ENCODE data around the gene YY1.

YY1 gene

DNA sequence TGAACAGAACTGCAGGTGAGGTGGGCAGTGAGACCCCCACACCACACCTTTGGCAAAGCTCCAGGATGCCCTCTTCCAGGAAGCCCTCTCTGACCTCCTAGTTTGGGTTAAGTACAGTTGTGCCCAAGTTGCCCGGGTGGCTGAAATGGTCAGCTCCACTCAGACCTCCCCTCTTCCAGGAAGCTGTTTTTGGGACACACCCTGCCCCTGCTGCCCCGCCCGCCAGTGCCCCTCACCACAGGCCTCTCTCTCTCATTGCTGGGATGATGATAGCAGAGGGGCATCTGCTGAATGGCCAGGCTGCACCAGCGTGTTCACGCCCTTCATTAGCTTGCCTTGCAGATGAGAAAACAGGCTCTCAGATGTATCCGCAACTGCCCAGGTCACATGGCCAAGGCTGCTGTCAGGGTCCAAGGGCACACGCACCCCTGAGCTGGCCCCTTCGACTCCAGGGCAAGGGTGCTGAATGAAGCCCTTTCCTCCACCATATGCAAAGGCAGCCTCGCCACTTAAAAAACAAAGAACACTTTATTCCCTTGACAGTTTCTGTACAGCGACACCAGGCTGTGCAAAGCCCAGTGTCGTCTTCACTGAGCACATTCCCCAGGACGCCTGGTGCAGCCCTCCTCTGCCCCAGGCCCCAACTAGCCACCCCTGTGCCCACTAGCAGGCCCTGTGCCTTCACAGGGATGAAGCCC lies 51.8 kb downstream of the YY1 start:
- no peak overlapping the region for H3K4me3 ChIP-seq (ENCODE audit: low read depth, low read length)
- TF ChIP-seq, protein P1, sequence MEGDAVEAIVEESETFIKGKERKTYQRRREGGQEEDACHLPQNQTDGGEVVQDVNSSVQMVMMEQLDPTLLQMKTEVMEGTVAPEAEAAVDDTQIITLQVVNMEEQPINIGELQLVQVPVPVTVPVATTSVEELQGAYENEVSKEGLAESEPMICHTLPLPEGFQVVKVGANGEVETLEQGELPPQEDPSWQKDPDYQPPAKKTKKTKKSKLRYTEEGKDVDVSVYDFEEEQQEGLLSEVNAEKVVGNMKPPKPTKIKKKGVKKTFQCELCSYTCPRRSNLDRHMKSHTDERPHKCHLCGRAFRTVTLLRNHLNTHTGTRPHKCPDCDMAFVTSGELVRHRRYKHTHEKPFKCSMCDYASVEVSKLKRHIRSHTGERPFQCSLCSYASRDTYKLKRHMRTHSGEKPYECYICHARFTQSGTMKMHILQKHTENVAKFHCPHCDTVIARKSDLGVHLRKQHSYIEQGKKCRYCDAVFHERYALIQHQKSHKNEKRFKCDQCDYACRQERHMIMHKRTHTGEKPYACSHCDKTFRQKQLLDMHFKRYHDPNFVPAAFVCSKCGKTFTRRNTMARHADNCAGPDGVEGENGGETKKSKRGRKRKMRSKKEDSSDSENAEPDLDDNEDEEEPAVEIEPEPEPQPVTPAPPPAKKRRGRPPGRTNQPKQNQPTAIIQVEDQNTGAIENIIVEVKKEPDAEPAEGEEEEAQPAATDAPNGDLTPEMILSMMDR (IDR thresholded peaks at IDR 0.05; ENCODE audit: low read depth, low read length, missing control alignments): no peak
- no peak for DNase-seq (ENCODE audit: low read depth)

GRCh38 chr14:100291305-100292075 lies 52.5 kb downstream of the YY1 start:
- no peak for DNase-seq (ENCODE audit: low read depth)
- H3K4me3 ChIP-seq (ENCODE audit: low read depth, low read length): no peak overlapping the region
- TF ChIP-seq, protein P1 (IDR thresholded peaks at IDR 0.05; ENCODE audit: low read depth, low read length, missing control alignments): no peak

- no peak for DNase-seq (ENCODE audit: low read depth)
- TF ChIP-seq, protein P1 (IDR thresholded peaks at IDR 0.05; ENCODE audit: low read depth, low read length, missing control alignments): no peak
- H3K4me3 ChIP-seq (ENCODE audit: low read depth, low read length): no peak overlapping the region
Observed at GRCh38 chr14:100292301-100292775, 53.4 kb downstream of the YY1 start.

DNA sequence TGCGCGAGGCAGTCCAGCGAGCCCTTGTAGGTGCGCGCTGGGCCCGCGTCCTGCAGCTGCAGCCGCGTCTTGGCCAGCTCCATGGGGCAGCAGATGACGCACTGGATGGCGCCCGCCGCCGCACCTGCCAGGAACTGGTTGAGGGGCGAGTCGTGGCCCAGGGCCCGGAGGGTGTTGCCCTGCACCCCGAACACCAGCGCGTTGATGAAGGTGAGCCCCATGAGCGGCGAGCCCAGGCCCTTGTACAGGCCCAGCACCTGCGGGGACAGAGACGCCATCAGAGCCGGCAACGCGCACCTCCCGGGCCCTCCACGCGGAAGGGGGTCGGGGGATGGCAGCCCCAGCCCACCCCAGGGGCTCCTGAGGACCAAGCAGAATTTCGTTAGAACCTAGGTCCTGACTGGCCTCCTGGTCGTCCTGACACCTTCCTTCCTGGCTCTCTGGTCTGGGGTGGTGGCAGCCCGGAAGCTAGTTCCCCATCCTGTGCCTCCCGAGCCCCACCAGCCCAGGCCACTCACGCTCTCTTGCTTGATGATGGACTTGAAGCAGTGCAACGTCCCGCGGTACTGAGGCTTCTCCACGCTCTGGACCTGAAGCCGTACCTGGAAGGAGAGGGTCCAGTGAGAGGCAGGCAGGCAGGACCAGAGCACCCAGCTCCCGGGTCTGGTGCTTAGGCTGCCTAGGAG lies 54.0 kb downstream of the YY1 start:
- H3K4me3 ChIP-seq (ENCODE audit: low read depth, low read length): no peak overlapping the region
- DNase-seq (ENCODE audit: low read depth): no peak
- TF ChIP-seq, protein P1 (IDR thresholded peaks at IDR 0.05; ENCODE audit: low read depth, low read length, missing control alignments): no peak

- H3K4me3 ChIP-seq (ENCODE audit: low read depth, low read length): no peak overlapping the region
- no peak for DNase-seq (ENCODE audit: low read depth)
- TF ChIP-seq, protein P1 (IDR thresholded peaks at IDR 0.05; ENCODE audit: low read depth, low read length, missing control alignments): no peak
Observed at GRCh38 chr14:100293497-100294212, 54.7 kb downstream of the YY1 start.

GRCh38 chr14:100294213-100294962 lies 55.4 kb downstream of the YY1 start:
- H3K4me3 ChIP-seq (ENCODE audit: low read depth, low read length): no peak overlapping the region
- TF ChIP-seq, protein P1 (IDR thresholded peaks at IDR 0.05; ENCODE audit: low read depth, low read length, missing control alignments): no peak
- no peak for DNase-seq (ENCODE audit: low read depth)
